Mesodermal cell (in vitro differentiated cells): ENCODE data around the gene CSF2RB.

ENCODE experiments used
- H3K27ac ChIP-seq: 2 replicates; pipeline ENCODE4 v1.7.0; 2013; ENCODE audit warnings: mild to moderate bottlenecking, low read depth, low read length, moderate library complexity; ENCODE audit not compliant: severe bottlenecking
- H3K36me3 ChIP-seq: 2 replicates; pipeline ENCODE4 v1.7.1; 2013; ENCODE audit warnings: mild to moderate bottlenecking, low read length, moderate library complexity; ENCODE audit not compliant: control insufficient read depth, insufficient read depth
- H3K4me1 ChIP-seq: one replicate; pipeline ENCODE4 v1.7.1; 2013; ENCODE audit warnings: mild to moderate bottlenecking, low read length; ENCODE audit not compliant: insufficient read depth, control insufficient read depth, poor library complexity, severe bottlenecking
- H3K4me3 ChIP-seq: 2 replicates; pipeline ENCODE4 v1.7.0; 2013; ENCODE audit warnings: low read length, control low read depth, mild to moderate bottlenecking; ENCODE audit not compliant: insufficient read depth, poor library complexity, severe bottlenecking; ENCODE audit errors: extremely low read depth
- H3K9me3 ChIP-seq: 2 replicates; pipeline ENCODE4 v1.7.1; 2013; ENCODE audit warnings: mild to moderate bottlenecking, low read length, moderate library complexity; ENCODE audit not compliant: control insufficient read depth
- WGBS, 2 experiments: methylation state at CpG; one replicate each; pipeline ENCODE4 v1.1.5; 2013; ENCODE audit warnings: missing lambda C conversion rate in 2 of 2; ENCODE audit not compliant: insufficient coverage in 2 of 2; 5-methylcytosine and 5-hydroxymethylcytosine counted together

The CSF2RB gene

GRCh38 chr22:36976606-36977005 lies 63.2 kb downstream of the CSF2RB start:
- WGBS, 2 experiments: 97% methylated on average over 4 of the region's 4 CpGs
- no peaks in the 10 kb centered on the region for H3K36me3 ChIP-seq
- no peaks in the 10 kb centered on the region for H3K4me1 ChIP-seq
- no peaks in the 10 kb centered on the region for H3K9me3 ChIP-seq
- H3K4me3 ChIP-seq: no peak overlapping the region
- H3K27ac ChIP-seq: no peak overlapping the region

- Histone ChIP-seq H3K9me3 (no peaks in the 10 kb centered on the region), H3K4me3 (no peak overlapping the region), H3K4me1 (no peaks in the 10 kb centered on the region), H3K36me3 (no peaks in the 10 kb centered on the region), H3K27ac (no peak overlapping the region)
- WGBS, 2 experiments: 74 to 76% methylated on average over 11 to 12 of the region's 13 CpGs
Measured at GRCh38 chr22:36977401-36977861, 64.0 kb downstream of the CSF2RB start.

GRCh38 chr22:36977947-36978660 lies 64.7 kb downstream of the CSF2RB start:
- Histone ChIP-seq H3K4me3 (no peak overlapping the region), H3K4me1 (no peaks in the 10 kb centered on the region), H3K27ac (no peak overlapping the region), H3K9me3 (no peaks in the 10 kb centered on the region), H3K36me3 (no peaks in the 10 kb centered on the region)
- WGBS, 2 experiments: 25 to 26% methylated on average over 13 of the region's 18 CpGs

GRCh38 chr22:36979016-36979910 lies 65.8 kb downstream of the CSF2RB start:
- Histone ChIP-seq H3K36me3 (no peaks in the 10 kb centered on the region), H3K4me3 (no peak overlapping the region), H3K9me3 (no peaks in the 10 kb centered on the region), H3K4me1 (no peaks in the 10 kb centered on the region), H3K27ac (no peak overlapping the region)
- 89 to 90% methylated on average over 6 to 7 of the region's 13 CpGs for WGBS, 2 experiments

GRCh38 chr22:36981247-36981775 lies 67.9 kb downstream of the CSF2RB start:
- Histone ChIP-seq H3K4me1 (no peaks in the 10 kb centered on the region), H3K27ac (no peak overlapping the region), H3K36me3 (no peaks in the 10 kb centered on the region), H3K4me3 (no peak overlapping the region), H3K9me3 (peaks cover 12% of the 10 kb centered on the region)
- 91 to 93% methylated on average over 11 to 12 of the region's 16 CpGs for WGBS, 2 experiments

GRCh38 chr22:36982136-36982535 lies 68.7 kb downstream of the CSF2RB start:
- Histone ChIP-seq H3K4me1 (no peaks in the 10 kb centered on the region), H3K36me3 (no peaks in the 10 kb centered on the region), H3K4me3 (no peak overlapping the region), H3K27ac (no peak overlapping the region), H3K9me3 (peaks cover 13% of the 10 kb centered on the region)
- WGBS, 2 experiments: 80 to 100% methylated on average over 1 of the region's 5 CpGs

- WGBS, 2 experiments: 90 to 100% methylated on average over 5 to 6 of the region's 10 CpGs
- no peaks in the 10 kb centered on the region for H3K36me3 ChIP-seq
- no peak overlapping the region for H3K4me3 ChIP-seq
- H3K9me3 ChIP-seq: peaks cover 13% of the 10 kb centered on the region
- H3K4me1 ChIP-seq: no peaks in the 10 kb centered on the region
- H3K27ac ChIP-seq: no peak overlapping the region
Measured at GRCh38 chr22:36985211-36985889, 71.9 kb downstream of the CSF2RB start.

GRCh38 chr22:36986242-36986821 lies 72.9 kb downstream of the CSF2RB start:
- Histone ChIP-seq H3K36me3 (no peaks in the 10 kb centered on the region), H3K4me1 (no peaks in the 10 kb centered on the region), H3K27ac (no peak overlapping the region), H3K9me3 (peaks cover 13% of the 10 kb centered on the region), H3K4me3 (no peak overlapping the region)
- WGBS, 2 experiments: 20 to 63% methylated on average over 4 to 7 of the region's 8 CpGs

GRCh38 chr22:36988075-36988832 lies 74.8 kb downstream of the CSF2RB start:
- no peak overlapping the region for H3K4me3 ChIP-seq
- WGBS, 2 experiments: 67 to 73% methylated on average over 6 to 9 of the region's 12 CpGs
- H3K36me3 ChIP-seq: no peaks in the 10 kb centered on the region
- H3K4me1 ChIP-seq: no peaks in the 10 kb centered on the region
- H3K27ac ChIP-seq: no peak overlapping the region
- peaks cover 13% of the 10 kb centered on the region for H3K9me3 ChIP-seq
